Activated naive CD8-positive, alpha-beta T cell treated with anti-CD3 and anti-CD28 coated beads for 36 hours (primary cell): Measurements from ENCODE around the gene PIK3CA. TPM values are rescaled to one million over a fixed set of nuclear protein-coding genes. Genes with fewer than 3 reads are reported as not detected.
"Not testable (repeated sequence)": the region's sequence is repeated elsewhere in the genome, so short reads cannot be mapped to it uniquely, and the experiment has no call there.

Experiments
- DNase-seq: peaks from one replicate; pipeline ENCODE4 v3.0.0; 2021
- H3K27ac Mint-ChIP-seq: one replicate; pipeline ENCODE4 v1.8.0; 2022; ENCODE audit warnings: mild to moderate bottlenecking, moderate library complexity, mixed read lengths
- H3K27me3 Mint-ChIP-seq: one replicate; pipeline ENCODE4 v1.8.0; 2022; ENCODE audit warnings: mild to moderate bottlenecking, mixed read lengths
- H3K36me3 Mint-ChIP-seq: one replicate; pipeline ENCODE4 v1.8.0; 2021; ENCODE audit warnings: mild to moderate bottlenecking, mixed read lengths
- H3K4me1 Mint-ChIP-seq: one replicate; pipeline ENCODE4 v1.8.0; 2021; ENCODE audit warnings: mixed read lengths
- H3K4me3 Mint-ChIP-seq: one replicate; pipeline ENCODE4 v1.8.0; 2022; ENCODE audit warnings: mild to moderate bottlenecking, moderate library complexity, mixed read lengths
- H3K9me3 Mint-ChIP-seq: one replicate; pipeline ENCODE4 v1.8.0; 2022; ENCODE audit warnings: mixed read lengths
- total RNA-seq, 2 experiments: library from RNA; stranded (reverse); gene quantifications; one replicate each; pipeline ENCODE4 v1.2.3, GENCODE V29; 2021

The PIK3CA gene
- 10 to 100 TPM; 16.8 to 19.0 TPM for total RNA-seq

DNA sequence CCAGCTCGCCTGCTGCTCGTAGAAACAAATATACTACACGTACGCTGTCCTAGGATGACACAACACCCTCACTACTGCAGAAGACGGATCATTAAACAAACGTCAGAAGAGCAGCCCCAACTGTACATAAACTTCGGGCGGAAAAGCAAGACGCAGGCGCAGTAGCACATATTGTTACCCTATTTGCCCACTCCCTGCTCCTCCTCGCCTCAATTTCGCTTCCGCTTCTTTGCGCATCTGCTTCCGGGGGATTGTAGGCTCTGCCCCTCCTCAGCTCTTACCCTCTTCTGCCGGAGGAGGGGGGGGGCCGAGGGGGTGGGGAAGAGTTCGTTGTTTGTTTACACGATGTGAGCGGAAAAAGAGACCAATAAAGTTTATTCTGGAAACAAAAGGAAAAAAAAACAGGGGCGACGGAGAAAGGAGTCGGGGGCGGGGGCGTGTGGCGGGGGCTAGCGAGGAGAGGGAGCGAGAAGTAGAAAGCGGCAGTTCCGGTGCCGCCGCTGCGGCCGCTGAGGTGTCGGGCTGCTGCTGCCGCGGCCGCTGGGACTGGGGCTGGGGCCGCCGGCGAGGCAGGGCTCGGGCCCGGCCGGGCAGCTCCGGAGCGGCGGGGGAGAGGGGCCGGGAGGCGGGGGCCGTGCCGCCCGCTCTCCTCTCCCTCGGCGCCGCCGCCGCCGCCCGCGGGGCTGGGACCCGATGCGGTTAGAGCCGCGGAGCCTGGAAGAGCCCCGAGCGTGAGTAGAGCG lies at the start of gene PIK3CA:
Gene PIK3CA (plus strand): TSS at position 485 of the 743 bp plus-strand sequence. CDS start 50,469 bp downstream, outside the sequence.
- DNase-seq, result peak; percentile 89
- Mint-ChIP-seq H3K27ac (peak within 1 kb of the TSS; percentile 96), H3K4me3 (peak within 1 kb of the TSS; percentile 92), H3K9me3 (no peaks in the 10 kb centered on the region), H3K4me1 (peaks cover 37% of the 10 kb centered on the region), H3K27me3 (no peaks in the 10 kb centered on the region), H3K36me3 (peaks cover 2% of the 10 kb centered on the region)

GRCh38 chr3:179098388-179099077 lies 49.6 kb upstream of the PIK3CA start:
- no peak for DNase-seq
- no peak overlapping the region for H3K27ac Mint-ChIP-seq
- H3K9me3 Mint-ChIP-seq, result no peaks in the 10 kb centered on the region
- H3K27me3 Mint-ChIP-seq, result peaks cover 5% of the 10 kb centered on the region
- H3K4me3 Mint-ChIP-seq, result no peak overlapping the region
- no peaks in the 10 kb centered on the region for H3K36me3 Mint-ChIP-seq
- H3K4me1 Mint-ChIP-seq, result peaks cover 2% of the 10 kb centered on the region

GRCh38 chr3:179100652-179101051 lies 47.5 kb upstream of the PIK3CA start:
- DNase-seq, result no peak
- H3K27me3 Mint-ChIP-seq, result peaks cover 5% of the 10 kb centered on the region
- H3K9me3 Mint-ChIP-seq, result no peaks in the 10 kb centered on the region
- H3K27ac Mint-ChIP-seq, result peak overlapping the region; percentile 3
- peaks cover 2% of the 10 kb centered on the region for H3K4me1 Mint-ChIP-seq
- no peak overlapping the region for H3K4me3 Mint-ChIP-seq
- H3K36me3 Mint-ChIP-seq, result no peaks in the 10 kb centered on the region

DNA sequence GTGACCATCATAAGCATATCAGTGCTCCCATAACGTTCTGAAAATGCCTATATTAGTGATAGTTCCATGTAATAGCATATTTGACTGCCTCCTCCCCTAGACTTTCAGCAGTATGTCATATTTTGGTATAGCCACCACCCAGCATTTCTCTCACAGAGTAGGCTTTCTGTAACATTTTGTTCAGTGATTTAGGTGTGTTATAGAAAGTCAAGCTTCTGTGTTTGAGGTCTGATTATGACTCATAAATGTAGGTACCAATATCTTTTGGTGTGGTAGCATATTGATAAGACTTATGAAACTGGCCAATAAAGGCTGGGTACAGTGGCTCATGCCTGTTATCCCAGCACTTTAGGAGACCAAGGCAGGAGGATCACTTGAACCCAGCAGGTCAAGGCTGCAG lies 42.3 kb upstream of the PIK3CA start:
- no peak overlapping the region for H3K4me3 Mint-ChIP-seq
- no peak for DNase-seq
- no peaks in the 10 kb centered on the region for H3K4me1 Mint-ChIP-seq
- H3K9me3 Mint-ChIP-seq, result no peaks in the 10 kb centered on the region
- no peaks in the 10 kb centered on the region for H3K27me3 Mint-ChIP-seq
- no peaks in the 10 kb centered on the region for H3K36me3 Mint-ChIP-seq
- H3K27ac Mint-ChIP-seq, result no peak overlapping the region

GRCh38 chr3:179107617-179108016 lies 40.5 kb upstream of the PIK3CA start:
- DNase-seq, result no peak
- no peaks in the 10 kb centered on the region for H3K4me1 Mint-ChIP-seq
- no peak overlapping the region for H3K27ac Mint-ChIP-seq
- no peaks in the 10 kb centered on the region for H3K36me3 Mint-ChIP-seq
- H3K27me3 Mint-ChIP-seq, result peaks cover 7% of the 10 kb centered on the region
- no peak overlapping the region for H3K4me3 Mint-ChIP-seq
- no peaks in the 10 kb centered on the region for H3K9me3 Mint-ChIP-seq

DNA sequence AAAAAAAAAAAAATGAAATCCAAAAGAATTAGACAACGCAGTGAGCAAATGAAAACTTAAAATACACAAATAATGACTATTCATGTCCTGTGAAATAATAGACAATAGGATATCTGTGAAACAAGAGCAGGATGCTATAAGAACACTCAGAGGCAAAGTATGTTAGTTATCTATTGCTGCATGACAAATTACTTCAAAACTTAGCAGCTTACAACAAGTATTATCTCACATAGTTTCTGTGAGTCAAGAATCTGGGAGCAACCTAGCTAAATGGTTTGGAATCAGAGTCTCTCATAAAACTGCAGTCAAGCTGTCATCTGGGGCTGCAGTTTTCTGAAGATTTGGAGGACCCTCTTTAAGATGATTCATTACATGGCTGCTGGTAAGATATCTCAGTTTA lies 40.1 kb upstream of the PIK3CA start:
- Mint-ChIP-seq H3K27ac (no peak overlapping the region), H3K9me3 (no peaks in the 10 kb centered on the region), H3K4me3 (no peak overlapping the region), H3K4me1 (no peaks in the 10 kb centered on the region), H3K27me3 (peaks cover 11% of the 10 kb centered on the region), H3K36me3 (no peaks in the 10 kb centered on the region)
- DNase-seq, result no peak

- Mint-ChIP-seq H3K27me3 (peaks cover 16% of the 10 kb centered on the region), H3K36me3 (no peaks in the 10 kb centered on the region), H3K27ac (no peak overlapping the region), H3K9me3 (no peaks in the 10 kb centered on the region), H3K4me3 (no peak overlapping the region), H3K4me1 (no peaks in the 10 kb centered on the region)
- DNase-seq, result no peak
Measured at GRCh38 chr3:179113903-179114302, 34.3 kb upstream of the PIK3CA start.

DNA sequence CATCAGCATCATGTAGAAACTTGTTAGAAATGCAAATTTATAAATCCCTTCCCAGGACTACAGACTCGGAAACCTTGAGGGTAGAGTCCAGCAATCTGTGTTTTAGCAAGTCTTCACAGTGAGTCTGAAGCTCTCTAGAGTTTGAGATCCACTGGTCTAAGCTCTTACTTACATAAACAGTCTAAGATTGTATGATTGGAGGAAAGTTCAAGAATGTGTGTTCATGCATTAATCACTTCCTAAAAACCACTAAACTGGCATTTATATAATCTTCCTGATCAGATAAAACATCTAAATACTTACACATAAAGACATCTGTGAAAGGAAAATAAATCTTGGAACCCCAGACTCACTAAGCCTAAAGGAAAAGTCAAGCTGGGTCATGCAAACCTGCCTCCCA lies 32.7 kb upstream of the PIK3CA start:
- H3K4me3 Mint-ChIP-seq, DNase-seq, H3K36me3 Mint-ChIP-seq, H3K4me1 Mint-ChIP-seq, H3K9me3 Mint-ChIP-seq, H3K27ac Mint-ChIP-seq: not testable (repeated sequence)
- H3K27me3 Mint-ChIP-seq, result peaks cover 16% of the 10 kb centered on the region

GRCh38 chr3:179116816-179117215 lies 31.3 kb upstream of the PIK3CA start:
- DNase-seq, result no peak
- Mint-ChIP-seq H3K36me3 (no peaks in the 10 kb centered on the region), H3K9me3 (peaks cover 2% of the 10 kb centered on the region), H3K27me3 (peaks cover 12% of the 10 kb centered on the region), H3K4me3 (no peak overlapping the region), H3K4me1 (no peaks in the 10 kb centered on the region), H3K27ac (no peak overlapping the region)

DNA sequence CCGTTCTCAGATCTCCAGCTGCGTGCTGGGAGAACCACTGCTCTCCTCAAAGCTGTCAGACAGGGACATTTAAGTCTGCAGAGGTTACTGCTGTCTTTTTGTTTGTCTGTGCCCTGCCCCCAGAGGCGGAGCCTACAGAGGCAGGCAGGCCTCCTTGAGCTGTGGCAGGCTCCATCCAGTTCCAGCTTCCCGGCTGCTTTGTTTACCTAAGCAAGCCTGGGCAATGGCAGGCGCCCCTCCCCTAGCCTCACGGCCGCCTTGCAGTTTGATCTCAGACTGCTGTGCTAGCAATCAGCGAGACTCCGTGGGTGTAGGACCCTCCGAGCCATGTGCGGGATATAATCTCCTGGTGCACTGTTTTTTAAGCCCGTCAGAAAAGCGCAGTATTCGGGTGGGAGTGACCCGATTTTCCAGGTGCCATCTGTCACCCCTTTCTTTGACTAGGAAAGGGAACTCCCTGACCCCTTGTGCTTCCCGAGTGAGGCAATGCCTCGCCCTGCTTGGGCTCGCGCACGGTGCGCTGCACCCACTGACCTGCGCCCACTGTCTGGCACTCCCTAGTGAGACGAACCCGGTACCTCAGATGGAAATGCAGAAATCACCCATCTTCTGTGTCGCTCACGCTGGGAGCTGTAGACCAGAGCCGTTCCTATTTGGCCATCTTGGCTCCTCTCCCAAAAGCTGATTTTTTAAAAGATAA lies 15.8 kb upstream of the PIK3CA start:
- H3K4me1 Mint-ChIP-seq, DNase-seq, H3K27me3 Mint-ChIP-seq, H3K36me3 Mint-ChIP-seq, H3K4me3 Mint-ChIP-seq, H3K9me3 Mint-ChIP-seq, H3K27ac Mint-ChIP-seq: not testable (repeated sequence)

- Mint-ChIP-seq H3K27me3 (peaks cover 13% of the 10 kb centered on the region), H3K36me3 (no peaks in the 10 kb centered on the region), H3K4me3 (no peak overlapping the region), H3K9me3 (no peaks in the 10 kb centered on the region), H3K4me1 (no peaks in the 10 kb centered on the region), H3K27ac (no peak overlapping the region)
- DNase-seq, result no peak
Measured at GRCh38 chr3:179133575-179133974, 14.6 kb upstream of the PIK3CA start.

- no peaks in the 10 kb centered on the region for H3K36me3 Mint-ChIP-seq
- H3K4me1 Mint-ChIP-seq, result no peaks in the 10 kb centered on the region
- H3K27ac Mint-ChIP-seq, result no peak overlapping the region
- peaks cover 13% of the 10 kb centered on the region for H3K27me3 Mint-ChIP-seq
- H3K4me3 Mint-ChIP-seq, result no peak overlapping the region
- no peaks in the 10 kb centered on the region for H3K9me3 Mint-ChIP-seq
- DNase-seq, result no peak
Measured at GRCh38 chr3:179136195-179136594, 12.0 kb upstream of the PIK3CA start.

DNA sequence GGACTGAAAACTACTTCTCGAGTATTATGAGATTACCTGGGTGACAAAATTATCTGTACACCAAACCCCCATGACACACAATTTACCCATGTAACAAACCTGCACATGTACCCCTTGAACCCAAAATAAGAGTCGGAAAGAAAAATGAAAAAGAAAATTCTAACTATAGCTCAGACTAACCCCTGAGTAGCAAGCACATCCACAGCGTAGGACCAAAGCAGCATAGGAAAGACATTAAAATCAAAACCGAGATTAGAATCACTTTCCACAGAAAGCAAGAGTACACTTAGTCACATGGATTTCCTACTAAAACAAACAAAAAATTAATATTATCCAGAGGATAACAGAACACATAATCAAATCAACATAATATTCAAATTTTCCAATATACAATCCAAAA lies 6.3 kb upstream of the PIK3CA start:
- H3K27ac Mint-ChIP-seq, result no peak overlapping the region
- H3K27me3 Mint-ChIP-seq, result peaks cover 6% of the 10 kb centered on the region
- no peak overlapping the region for H3K4me3 Mint-ChIP-seq
- DNase-seq, result no peak
- H3K4me1 Mint-ChIP-seq, result peaks cover 10% of the 10 kb centered on the region
- no peaks in the 10 kb centered on the region for H3K36me3 Mint-ChIP-seq
- no peaks in the 10 kb centered on the region for H3K9me3 Mint-ChIP-seq

DNA sequence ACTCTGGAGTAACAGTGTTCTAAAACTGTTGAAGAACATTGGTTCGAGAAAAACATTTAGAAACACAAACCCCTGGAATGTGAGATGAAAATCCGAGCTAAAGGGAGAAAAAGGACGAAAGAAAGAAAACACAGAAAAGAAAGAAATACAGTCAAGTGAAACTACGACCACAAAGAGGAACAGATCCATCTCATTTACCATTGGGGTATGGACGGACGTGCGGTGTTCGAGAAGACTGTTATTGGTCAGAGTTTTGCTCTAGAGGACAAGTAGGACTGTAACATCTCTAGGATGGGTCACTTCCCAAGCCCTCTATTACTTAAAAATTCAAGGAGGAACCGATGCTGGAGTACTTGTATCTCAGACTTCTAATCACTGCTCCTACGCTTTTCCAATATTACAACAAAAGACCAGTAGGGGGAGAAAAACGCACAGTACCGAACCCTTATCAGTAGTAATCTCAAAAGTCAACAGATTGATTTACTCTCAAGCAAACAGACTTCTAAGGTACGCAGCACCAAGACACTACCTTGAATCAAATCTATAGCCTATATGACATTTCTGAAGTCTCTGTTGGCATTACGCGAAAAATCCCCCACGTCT lies 1.1 kb upstream of the PIK3CA start:
- no peaks in the 10 kb centered on the region for H3K9me3 Mint-ChIP-seq
- no peak overlapping the region for H3K27ac Mint-ChIP-seq
- DNase-seq, result no peak
- H3K4me1 Mint-ChIP-seq, result peaks cover 29% of the 10 kb centered on the region
- H3K4me3 Mint-ChIP-seq, result no peak overlapping the region
- no peaks in the 10 kb centered on the region for H3K27me3 Mint-ChIP-seq
- peaks cover 2% of the 10 kb centered on the region for H3K36me3 Mint-ChIP-seq

- DNase-seq, result peak; percentile 65
- Mint-ChIP-seq H3K9me3 (no peaks in the 10 kb centered on the region), H3K4me1 (peaks cover 33% of the 10 kb centered on the region), H3K36me3 (peaks cover 2% of the 10 kb centered on the region), H3K27ac (no peak overlapping the region), H3K27me3 (no peaks in the 10 kb centered on the region), H3K4me3 (no peak overlapping the region)
Measured at GRCh38 chr3:179147514-179147872, 664 bp upstream of the PIK3CA start.
